ENCODE measurements around the gene ARHGEF12. TPM values are rescaled to one million over a fixed set of nuclear protein-coding genes. Genes with fewer than 3 reads are reported as not detected.

The ARHGEF12 gene
- total and polyA plus RNA-seq, 4 donors, result 19.0 to 243 (median 55.6) TPM

DNA sequence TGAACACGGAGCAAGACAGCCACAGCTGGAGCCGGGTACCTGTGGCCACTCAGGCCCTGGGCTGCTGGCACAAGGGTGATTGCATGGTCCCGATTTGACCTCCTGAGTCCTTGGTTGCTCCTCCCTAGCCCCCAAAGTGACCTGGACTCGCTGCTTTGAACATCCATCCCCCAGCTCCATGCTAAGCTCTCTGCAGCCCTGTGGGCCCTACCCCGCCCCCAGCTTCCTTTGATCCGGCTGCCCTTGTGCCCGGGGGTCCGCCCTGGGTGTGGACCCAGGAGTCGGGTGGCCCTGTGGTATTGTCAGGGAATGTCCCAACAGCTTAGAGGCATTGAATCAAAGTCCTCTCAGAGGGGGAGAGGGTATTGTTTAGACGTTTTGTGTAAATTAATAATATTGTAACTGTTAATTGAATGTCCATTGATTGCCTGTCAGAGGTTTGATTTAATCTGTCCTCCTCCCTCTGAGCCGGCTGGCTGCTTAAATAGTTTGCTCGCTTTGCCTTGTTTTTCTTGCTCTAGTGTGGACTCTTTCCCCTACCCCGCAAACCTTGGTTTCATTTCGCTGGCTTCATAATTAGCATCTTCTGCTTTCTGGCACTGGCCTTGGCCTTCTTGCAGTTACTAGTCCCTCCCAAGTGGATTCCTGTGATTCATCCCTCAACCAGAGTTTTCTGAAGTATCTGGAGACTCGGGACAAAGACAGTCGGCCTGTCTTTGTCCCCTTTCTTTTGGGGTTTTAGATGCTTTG, 196.0 kb downstream of the ARHGEF12 start:
- Histone ChIP-seq H3K27me3 (ENCODE audit: control insufficient read depth in 3 of 3, insufficient read depth in 3 of 3, low read length in 2 of 3) (no peaks in the 10 kb centered on the region), H3K9ac (ENCODE audit: insufficient read depth in 1 of 2, low read length in 2 of 2) (peak overlapping the region in 1 of 2 donors; percentile 44), H3K36me3 (ENCODE audit: control insufficient read depth in 4 of 4, insufficient read depth in 4 of 4, low read length in 4 of 4) (no peaks in the 10 kb centered on the region), H3K4me1 (ENCODE audit: control insufficient read depth in 5 of 5, insufficient read depth in 5 of 5, low read length in 5 of 5) (peaks cover 0 to 16% (median 0%) of the 10 kb centered on the region in 5 donors), H3K9me3 (ENCODE audit: control insufficient read depth in 4 of 4, insufficient read depth in 3 of 4, low read length in 3 of 4) (peaks cover 0 to 3% (median 0%) of the 10 kb centered on the region in 4 donors), H3K27ac (ENCODE audit: low read depth in 1 of 2, low read length in 1 of 2) (no peak overlapping the region), H3K4me3 (no peak overlapping the region)
- DNase-seq (peak in 2 of 3 donors; percentile 44 to 61), ATAC-seq (ENCODE audit: insufficient read depth, low FRiP score) (no peak)
- WGBS, 2 donors, result 65 to 75% methylated on average over 16 of the region's 16 CpGs
- TF ChIP-seq, protein P1, sequence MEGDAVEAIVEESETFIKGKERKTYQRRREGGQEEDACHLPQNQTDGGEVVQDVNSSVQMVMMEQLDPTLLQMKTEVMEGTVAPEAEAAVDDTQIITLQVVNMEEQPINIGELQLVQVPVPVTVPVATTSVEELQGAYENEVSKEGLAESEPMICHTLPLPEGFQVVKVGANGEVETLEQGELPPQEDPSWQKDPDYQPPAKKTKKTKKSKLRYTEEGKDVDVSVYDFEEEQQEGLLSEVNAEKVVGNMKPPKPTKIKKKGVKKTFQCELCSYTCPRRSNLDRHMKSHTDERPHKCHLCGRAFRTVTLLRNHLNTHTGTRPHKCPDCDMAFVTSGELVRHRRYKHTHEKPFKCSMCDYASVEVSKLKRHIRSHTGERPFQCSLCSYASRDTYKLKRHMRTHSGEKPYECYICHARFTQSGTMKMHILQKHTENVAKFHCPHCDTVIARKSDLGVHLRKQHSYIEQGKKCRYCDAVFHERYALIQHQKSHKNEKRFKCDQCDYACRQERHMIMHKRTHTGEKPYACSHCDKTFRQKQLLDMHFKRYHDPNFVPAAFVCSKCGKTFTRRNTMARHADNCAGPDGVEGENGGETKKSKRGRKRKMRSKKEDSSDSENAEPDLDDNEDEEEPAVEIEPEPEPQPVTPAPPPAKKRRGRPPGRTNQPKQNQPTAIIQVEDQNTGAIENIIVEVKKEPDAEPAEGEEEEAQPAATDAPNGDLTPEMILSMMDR (IDR thresholded peaks at IDR 0.05; ENCODE audit: control extremely low read depth, extremely low read depth), result no peak

DNA sequence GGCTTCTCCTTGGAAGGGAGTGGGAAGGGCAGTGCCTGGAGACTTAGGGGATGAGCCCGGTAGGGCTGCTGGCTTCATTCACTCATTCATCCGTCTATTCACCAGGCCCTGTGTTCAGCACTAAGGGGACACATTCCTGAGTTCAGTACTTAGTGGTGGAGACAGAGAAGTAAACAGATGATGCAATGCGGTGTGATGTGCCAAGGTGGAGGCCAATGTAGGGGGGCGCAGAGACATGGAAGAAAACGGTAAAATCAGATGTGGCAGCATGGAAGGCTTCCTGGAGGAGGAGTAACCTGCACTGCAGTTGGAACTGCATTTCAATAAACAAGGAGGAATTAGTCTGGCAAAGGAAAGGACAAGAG, 196.6 kb downstream of the ARHGEF12 start:
- no peak overlapping the region for H3K4me3 ChIP-seq
- no peaks in the 10 kb centered on the region for H3K27me3 ChIP-seq (ENCODE audit: control insufficient read depth in 3 of 3, insufficient read depth in 3 of 3, low read length in 2 of 3)
- H3K9ac ChIP-seq (ENCODE audit: insufficient read depth in 1 of 2, low read length in 2 of 2), result peak overlapping the region in 1 of 2 donors; percentile 44
- no peaks in the 10 kb centered on the region for H3K36me3 ChIP-seq (ENCODE audit: control insufficient read depth in 4 of 4, insufficient read depth in 4 of 4, low read length in 4 of 4)
- ATAC-seq (ENCODE audit: insufficient read depth, low FRiP score) (no peak), DNase-seq (peak; percentile 62 to 80 (median 66))
- H3K27ac ChIP-seq (ENCODE audit: low read depth in 1 of 2, low read length in 1 of 2), result no peak overlapping the region
- 50 to 73% methylated on average over 5 of the region's 5 CpGs for WGBS, 2 donors
- peaks cover 0 to 3% (median 0%) of the 10 kb centered on the region in 4 donors for H3K9me3 ChIP-seq (ENCODE audit: control insufficient read depth in 4 of 4, insufficient read depth in 3 of 4, low read length in 3 of 4)
- H3K4me1 ChIP-seq (ENCODE audit: control insufficient read depth in 5 of 5, insufficient read depth in 5 of 5, low read length in 5 of 5), result peaks cover 0 to 11% (median 0%) of the 10 kb centered on the region in 5 donors
- TF ChIP-seq, protein P1 (IDR thresholded peaks at IDR 0.05; ENCODE audit: control extremely low read depth, extremely low read depth), result no peak

DNA sequence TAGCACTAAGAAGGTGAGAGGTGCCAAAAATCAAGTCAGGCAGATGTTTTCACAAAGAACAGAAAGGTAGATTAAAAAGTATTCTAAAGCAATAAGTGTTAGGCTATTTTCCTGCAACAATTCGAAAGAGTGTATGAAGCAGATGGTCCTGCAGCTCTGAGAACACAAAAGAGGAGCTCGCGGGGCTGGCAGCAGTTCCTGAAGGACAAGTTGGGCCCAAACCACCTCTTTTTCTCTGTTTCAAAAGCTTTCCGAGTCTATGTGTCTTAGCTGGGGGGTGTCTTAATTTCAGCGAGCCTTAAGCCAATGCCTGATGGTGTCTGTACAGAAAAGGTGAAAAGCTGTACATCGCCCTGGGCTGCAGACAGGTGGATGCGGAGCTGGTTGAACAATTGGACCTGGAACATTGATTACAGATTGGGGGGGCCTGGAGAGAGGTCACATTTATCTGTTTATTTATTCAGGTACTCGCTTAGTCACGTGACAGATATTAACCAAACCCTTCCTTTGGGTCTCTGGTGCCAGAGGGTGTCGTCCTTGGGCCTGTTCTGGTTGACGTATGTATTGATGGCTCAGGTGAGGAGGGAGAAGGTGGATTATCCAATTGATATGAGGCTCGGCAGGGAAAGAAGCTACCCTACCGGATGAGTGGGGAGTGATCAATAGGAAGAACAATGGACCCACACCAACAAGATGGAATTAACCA, 200.0 kb downstream of the ARHGEF12 start:
- Histone ChIP-seq H3K36me3 (ENCODE audit: control insufficient read depth in 4 of 4, insufficient read depth in 4 of 4, low read length in 4 of 4) (no peaks in the 10 kb centered on the region), H3K27ac (ENCODE audit: low read depth in 1 of 2, low read length in 1 of 2) (no peak overlapping the region), H3K27me3 (ENCODE audit: control insufficient read depth in 3 of 3, insufficient read depth in 3 of 3, low read length in 2 of 3) (no peaks in the 10 kb centered on the region), H3K4me3 (no peak overlapping the region), H3K4me1 (ENCODE audit: control insufficient read depth in 5 of 5, insufficient read depth in 5 of 5, low read length in 5 of 5) (peaks cover 0 to 19% (median 1%) of the 10 kb centered on the region in 5 donors), H3K9me3 (ENCODE audit: control insufficient read depth in 4 of 4, insufficient read depth in 3 of 4, low read length in 3 of 4) (no peaks in the 10 kb centered on the region), H3K9ac (ENCODE audit: insufficient read depth in 1 of 2, low read length in 2 of 2) (no peak overlapping the region)
- TF ChIP-seq, protein P1 (IDR thresholded peaks at IDR 0.05; ENCODE audit: control extremely low read depth, extremely low read depth), result no peak
- ATAC-seq (ENCODE audit: insufficient read depth, low FRiP score) (no peak), DNase-seq (no peak)
- 94% methylated on average over 13 of the region's 13 CpGs for WGBS, 2 donors

Measured in lung (tissue), 12 donors.